ENCODE results near the gene INPP4B.

Gene INPP4B

DNA sequence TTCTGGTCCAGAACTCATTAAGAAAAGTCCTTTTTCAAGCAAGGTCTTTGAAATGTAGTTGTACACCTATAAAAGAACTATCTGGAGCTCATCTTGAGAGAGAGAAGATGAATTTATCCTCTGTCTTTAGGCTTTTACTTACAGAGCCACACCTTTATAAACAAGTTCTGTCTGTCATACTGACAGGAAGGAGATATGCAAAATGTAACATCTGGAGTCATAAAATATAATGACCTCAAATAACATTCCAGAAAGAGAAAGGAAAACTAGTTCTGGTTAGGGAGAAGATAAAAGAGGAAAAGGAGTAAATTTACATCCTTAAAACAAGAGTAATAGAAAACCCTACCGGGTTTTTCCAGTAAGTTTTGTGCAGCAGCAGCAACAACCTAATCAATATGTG, 1.3 kb downstream of the INPP4B start:
- DNase-seq (ENCODE audit: extremely low read depth, insufficient read length), result no peak
- Histone ChIP-seq H3K36me3 (ENCODE audit: control insufficient read depth, insufficient read depth, low read length) (no peaks in the 10 kb centered on the region), H3K4me3 (replicated peaks; ENCODE audit: low read depth, low read length) (no peak overlapping the region), H3K27me3 (replicated peaks; ENCODE audit: control insufficient read depth, insufficient read depth, low read length) (no peaks in the 10 kb centered on the region; the same call in none of the 2 replicates)
- TF ChIP-seq, protein P1, sequence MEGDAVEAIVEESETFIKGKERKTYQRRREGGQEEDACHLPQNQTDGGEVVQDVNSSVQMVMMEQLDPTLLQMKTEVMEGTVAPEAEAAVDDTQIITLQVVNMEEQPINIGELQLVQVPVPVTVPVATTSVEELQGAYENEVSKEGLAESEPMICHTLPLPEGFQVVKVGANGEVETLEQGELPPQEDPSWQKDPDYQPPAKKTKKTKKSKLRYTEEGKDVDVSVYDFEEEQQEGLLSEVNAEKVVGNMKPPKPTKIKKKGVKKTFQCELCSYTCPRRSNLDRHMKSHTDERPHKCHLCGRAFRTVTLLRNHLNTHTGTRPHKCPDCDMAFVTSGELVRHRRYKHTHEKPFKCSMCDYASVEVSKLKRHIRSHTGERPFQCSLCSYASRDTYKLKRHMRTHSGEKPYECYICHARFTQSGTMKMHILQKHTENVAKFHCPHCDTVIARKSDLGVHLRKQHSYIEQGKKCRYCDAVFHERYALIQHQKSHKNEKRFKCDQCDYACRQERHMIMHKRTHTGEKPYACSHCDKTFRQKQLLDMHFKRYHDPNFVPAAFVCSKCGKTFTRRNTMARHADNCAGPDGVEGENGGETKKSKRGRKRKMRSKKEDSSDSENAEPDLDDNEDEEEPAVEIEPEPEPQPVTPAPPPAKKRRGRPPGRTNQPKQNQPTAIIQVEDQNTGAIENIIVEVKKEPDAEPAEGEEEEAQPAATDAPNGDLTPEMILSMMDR (IDR thresholded peaks at IDR 0.05; ENCODE audit: insufficient read depth, low read length, poor library complexity, severe bottlenecking), result no peak

- TF ChIP-seq, protein P1 (IDR thresholded peaks at IDR 0.05; ENCODE audit: insufficient read depth, low read length, poor library complexity, severe bottlenecking), result peak; percentile 52
- Histone ChIP-seq H3K4me3 (replicated peaks; ENCODE audit: low read depth, low read length) (no peak overlapping the region), H3K27me3 (replicated peaks; ENCODE audit: control insufficient read depth, insufficient read depth, low read length) (no peaks in the 10 kb centered on the region; the same call in 1 of the 2 replicates), H3K36me3 (ENCODE audit: control insufficient read depth, insufficient read depth, low read length) (no peaks in the 10 kb centered on the region)
- DNase-seq (ENCODE audit: extremely low read depth, insufficient read length), result no peak
Observed at GRCh38 chr4:142840516-142841123, 5.5 kb downstream of the INPP4B start.

GRCh38 chr4:142838778-142839177, 7.3 kb downstream of the INPP4B start:
- H3K27me3 ChIP-seq (replicated peaks; ENCODE audit: control insufficient read depth, insufficient read depth, low read length), result no peaks in the 10 kb centered on the region
- TF ChIP-seq, protein P1 (IDR thresholded peaks at IDR 0.05; ENCODE audit: insufficient read depth, low read length, poor library complexity, severe bottlenecking), result no peak
- no peaks in the 10 kb centered on the region for H3K36me3 ChIP-seq (ENCODE audit: control insufficient read depth, insufficient read depth, low read length)
- H3K4me3 ChIP-seq (replicated peaks; ENCODE audit: low read depth, low read length), result no peak overlapping the region
- no peak for DNase-seq (ENCODE audit: extremely low read depth, insufficient read length)

GRCh38 chr4:142832022-142832421, 14.1 kb downstream of the INPP4B start:
- TF ChIP-seq, protein P1 (IDR thresholded peaks at IDR 0.05; ENCODE audit: insufficient read depth, low read length, poor library complexity, severe bottlenecking), result no peak
- H3K4me3 ChIP-seq (replicated peaks; ENCODE audit: low read depth, low read length), result no peak overlapping the region
- no peak for DNase-seq (ENCODE audit: extremely low read depth, insufficient read length)
- H3K36me3 ChIP-seq (ENCODE audit: control insufficient read depth, insufficient read depth, low read length), result no peaks in the 10 kb centered on the region
- H3K27me3 ChIP-seq (replicated peaks; ENCODE audit: control insufficient read depth, insufficient read depth, low read length), result peaks cover 2% of the 10 kb centered on the region

DNA sequence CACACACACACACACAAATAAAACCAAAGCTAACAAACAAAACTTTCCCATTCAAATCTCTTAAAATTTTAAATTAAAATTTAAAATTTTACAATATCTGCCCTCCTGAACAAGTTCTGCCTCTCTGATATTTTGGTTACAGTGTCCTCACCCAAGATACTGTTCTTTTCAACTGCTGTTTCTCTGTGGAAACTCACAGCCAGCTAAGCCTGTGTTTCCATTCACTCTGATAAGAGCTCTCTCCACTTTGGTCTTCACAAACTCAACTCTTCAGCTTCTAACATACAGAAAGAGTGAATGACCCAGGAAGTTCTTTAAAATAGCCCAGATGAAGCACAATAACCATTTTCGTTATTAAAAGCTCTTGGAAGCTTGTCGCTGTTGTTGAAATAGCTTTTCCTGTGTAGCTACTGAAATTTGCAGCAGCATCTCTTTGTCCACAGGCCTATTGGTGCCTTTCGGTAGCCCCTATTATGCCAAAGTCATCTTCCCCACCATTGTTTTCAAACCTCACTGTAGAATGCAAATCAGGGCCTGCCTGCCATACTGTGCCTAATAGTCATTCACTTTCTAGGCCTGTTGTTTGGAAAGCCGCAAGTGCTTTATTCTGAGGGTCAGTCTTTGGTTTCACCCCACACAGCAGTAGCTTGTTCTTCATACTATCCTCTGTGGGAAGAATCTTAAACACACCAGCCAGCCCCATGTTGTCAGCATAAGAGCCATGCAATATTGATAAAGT, 19.4 kb downstream of the INPP4B start:
- Histone ChIP-seq H3K27me3 (replicated peaks; ENCODE audit: control insufficient read depth, insufficient read depth, low read length) (peaks cover 2% of the 10 kb centered on the region), H3K4me3 (replicated peaks; ENCODE audit: low read depth, low read length) (no peak overlapping the region), H3K36me3 (ENCODE audit: control insufficient read depth, insufficient read depth, low read length) (no peaks in the 10 kb centered on the region)
- DNase-seq (ENCODE audit: extremely low read depth, insufficient read length), result no peak
- TF ChIP-seq, protein P1 (IDR thresholded peaks at IDR 0.05; ENCODE audit: insufficient read depth, low read length, poor library complexity, severe bottlenecking), result no peak
